Central memory CD8-positive, alpha-beta T cell (primary cell): ENCODE measurements around the gene OLFM3.

Source experiments
- ATAC-seq: fragments of 150-1000 bp; cut with Tn5 transposase; replicated peaks from 2 replicates; pipeline ENCODE4 v1.10.0; 2022; ENCODE audit warnings: mild to moderate bottlenecking, moderate FRiP score, moderate number of reproducible peaks; ENCODE audit not compliant: poor library complexity, severe bottlenecking; ENCODE audit errors: extremely low read depth
- DNase-seq, 2 donors: peaks; one replicate each; pipeline ENCODE4 v3.0.0; 2021; ENCODE audit warnings: low spot score in 2 of 2
- H3K27ac Mint-ChIP-seq: one replicate; pipeline ENCODE4 v1.8.0; 2022; ENCODE audit warnings: low read depth, mild to moderate bottlenecking, moderate library complexity, mixed read lengths
- H3K27me3 Mint-ChIP-seq: one replicate; pipeline ENCODE4 v1.8.0; 2022; ENCODE audit warnings: mixed read lengths
- H3K36me3 Mint-ChIP-seq: one replicate; pipeline ENCODE4 v1.8.0; 2022; ENCODE audit warnings: mild to moderate bottlenecking, moderate library complexity, mixed read lengths; ENCODE audit not compliant: insufficient read depth
- H3K4me1 Mint-ChIP-seq: one replicate; pipeline ENCODE4 v1.8.0; 2022; ENCODE audit warnings: mixed read lengths
- H3K4me3 Mint-ChIP-seq: one replicate; pipeline ENCODE4 v1.8.0; 2022; ENCODE audit warnings: mild to moderate bottlenecking, moderate library complexity, mixed read lengths
- H3K9me3 Mint-ChIP-seq: one replicate; pipeline ENCODE4 v1.8.0; 2022; ENCODE audit warnings: mixed read lengths

OLFM3 gene

DNA sequence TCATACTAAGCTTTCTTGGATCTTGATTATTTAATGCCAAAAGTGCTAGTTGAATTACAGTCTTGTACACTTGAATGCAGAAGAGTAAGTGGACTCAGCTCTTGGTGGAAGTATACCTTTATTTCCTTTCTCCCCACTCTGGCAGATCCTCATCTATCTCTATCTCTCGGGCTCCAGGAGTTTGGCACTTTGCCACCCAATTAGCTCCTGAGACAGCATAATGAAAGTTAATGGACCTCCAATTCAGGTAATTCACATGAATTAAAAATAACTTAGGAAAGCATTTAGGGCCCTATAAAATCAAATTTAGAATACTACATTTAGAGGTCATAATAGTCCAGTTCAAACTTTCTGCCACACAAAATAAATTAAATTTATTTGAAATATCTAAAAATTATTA, 67.4 kb downstream of the OLFM3 start:
- Mint-ChIP-seq H3K4me1 (no peaks in the 10 kb centered on the region), H3K27ac (no peak overlapping the region), H3K4me3 (no peak overlapping the region), H3K36me3 (peaks cover 5% of the 10 kb centered on the region), H3K27me3 (no peaks in the 10 kb centered on the region), H3K9me3 (no peaks in the 10 kb centered on the region)
- DNase-seq (no peak), ATAC-seq (no peak)

GRCh38 chr1:101928829-101929228, 67.9 kb downstream of the OLFM3 start:
- ATAC-seq (no peak), DNase-seq (no peak)
- H3K4me3 Mint-ChIP-seq = no peak overlapping the region
- H3K9me3 Mint-ChIP-seq = no peaks in the 10 kb centered on the region
- H3K27me3 Mint-ChIP-seq = no peaks in the 10 kb centered on the region
- no peaks in the 10 kb centered on the region for H3K4me1 Mint-ChIP-seq
- peaks cover 5% of the 10 kb centered on the region for H3K36me3 Mint-ChIP-seq
- no peak overlapping the region for H3K27ac Mint-ChIP-seq

DNA sequence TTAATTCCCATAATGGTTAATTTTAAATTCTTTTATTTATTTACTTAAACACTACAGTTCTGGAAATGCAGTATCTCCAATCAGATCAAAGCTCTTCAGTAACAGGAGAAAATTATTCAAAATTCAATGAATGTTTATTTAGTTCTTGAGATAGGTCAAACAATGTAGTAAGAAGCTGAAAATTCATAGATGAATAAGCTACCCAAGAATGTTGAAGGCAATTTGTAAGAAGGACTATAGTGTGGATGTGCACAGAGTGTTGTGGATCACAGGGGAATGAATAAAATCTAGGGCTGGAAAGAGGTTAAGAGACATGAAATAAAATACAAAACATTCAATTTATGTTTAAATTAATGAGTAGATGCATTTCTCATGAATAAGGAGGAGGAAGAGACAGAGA, 72.0 kb downstream of the OLFM3 start:
- Mint-ChIP-seq H3K27me3 (no peaks in the 10 kb centered on the region), H3K36me3 (no peaks in the 10 kb centered on the region), H3K9me3 (peaks cover under 1% of the 10 kb centered on the region), H3K27ac (no peak overlapping the region), H3K4me3 (no peak overlapping the region), H3K4me1 (no peaks in the 10 kb centered on the region)
- ATAC-seq (no peak), DNase-seq (no peak)

DNA sequence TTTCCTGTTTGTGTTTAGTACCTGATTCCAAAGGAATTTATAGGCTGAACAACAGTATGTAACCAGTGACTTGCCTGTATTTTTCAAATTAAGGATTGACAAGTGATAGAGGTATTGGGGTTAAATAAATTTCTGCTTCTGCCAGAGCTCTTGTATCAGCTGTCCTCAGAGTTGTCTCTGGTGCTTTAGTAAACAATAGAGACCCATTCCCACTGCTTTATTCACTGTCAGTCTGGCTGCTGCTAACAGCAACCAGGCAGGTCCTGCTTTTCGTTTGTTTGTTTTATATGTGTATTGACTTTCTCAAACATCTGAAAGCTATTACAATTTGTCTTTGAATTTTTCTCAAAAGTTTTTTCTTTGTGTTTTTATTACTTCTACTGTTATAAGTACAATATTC, 76.1 kb downstream of the OLFM3 start:
- Mint-ChIP-seq H3K4me3 (no peak overlapping the region), H3K27me3 (no peaks in the 10 kb centered on the region), H3K27ac (no peak overlapping the region), H3K36me3 (no peaks in the 10 kb centered on the region), H3K9me3 (peaks cover 6% of the 10 kb centered on the region), H3K4me1 (no peaks in the 10 kb centered on the region)
- no peak for ATAC-seq
- DNase-seq = no peak

GRCh38 chr1:101918277-101918676, 78.4 kb downstream of the OLFM3 start:
- Mint-ChIP-seq H3K27me3 (no peaks in the 10 kb centered on the region), H3K27ac (no peak overlapping the region), H3K9me3 (peaks cover 6% of the 10 kb centered on the region), H3K4me1 (no peaks in the 10 kb centered on the region), H3K4me3 (no peak overlapping the region), H3K36me3 (no peaks in the 10 kb centered on the region)
- ATAC-seq (no peak), DNase-seq (no peak)

- no peaks in the 10 kb centered on the region for H3K4me1 Mint-ChIP-seq
Observed at GRCh38 chr1:101915597-101915996, 81.1 kb downstream of the OLFM3 start.

GRCh38 chr1:101914473-101915242, 82.1 kb downstream of the OLFM3 start:
- Mint-ChIP-seq H3K36me3 (no peaks in the 10 kb centered on the region), H3K9me3 (peaks cover 5% of the 10 kb centered on the region), H3K4me1 (no peaks in the 10 kb centered on the region), H3K4me3 (no peak overlapping the region), H3K27me3 (no peaks in the 10 kb centered on the region), H3K27ac (no peak overlapping the region)
- DNase-seq (no peak), ATAC-seq (no peak)

More at GRCh38 chr1:101915597-101915996, 81.1 kb downstream of the OLFM3 start:
- ATAC-seq = no peak
- no peak for DNase-seq
- no peaks in the 10 kb centered on the region for H3K36me3 Mint-ChIP-seq
- H3K4me3 Mint-ChIP-seq = no peak overlapping the region
- no peaks in the 10 kb centered on the region for H3K27me3 Mint-ChIP-seq
- no peak overlapping the region for H3K27ac Mint-ChIP-seq
- H3K9me3 Mint-ChIP-seq = peaks cover 6% of the 10 kb centered on the region

DNA sequence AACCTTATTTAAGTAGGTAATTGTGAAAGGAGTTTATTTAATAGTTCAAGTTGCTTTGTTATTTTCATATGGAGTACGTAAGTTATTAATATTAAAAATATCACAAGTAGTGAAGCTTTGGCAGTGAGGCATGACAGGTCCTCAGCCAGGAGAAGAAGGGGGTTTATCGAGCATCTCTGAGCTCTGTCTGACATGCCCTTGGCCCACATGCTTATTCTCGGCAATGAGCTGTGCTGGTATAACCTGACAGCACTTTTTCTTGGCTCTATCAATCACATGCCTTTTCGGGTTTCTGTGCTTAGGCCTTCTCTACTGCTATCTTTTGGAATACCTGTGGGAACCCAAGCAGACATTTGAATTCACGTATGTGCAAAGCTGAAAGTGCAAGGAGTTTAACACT, 84.8 kb downstream of the OLFM3 start:
- no peak for DNase-seq
- H3K9me3 Mint-ChIP-seq = peaks cover 6% of the 10 kb centered on the region
- H3K27ac Mint-ChIP-seq = no peak overlapping the region
- H3K4me1 Mint-ChIP-seq = no peaks in the 10 kb centered on the region
- no peaks in the 10 kb centered on the region for H3K36me3 Mint-ChIP-seq
- no peaks in the 10 kb centered on the region for H3K27me3 Mint-ChIP-seq
- ATAC-seq = no peak
- no peak overlapping the region for H3K4me3 Mint-ChIP-seq

DNA sequence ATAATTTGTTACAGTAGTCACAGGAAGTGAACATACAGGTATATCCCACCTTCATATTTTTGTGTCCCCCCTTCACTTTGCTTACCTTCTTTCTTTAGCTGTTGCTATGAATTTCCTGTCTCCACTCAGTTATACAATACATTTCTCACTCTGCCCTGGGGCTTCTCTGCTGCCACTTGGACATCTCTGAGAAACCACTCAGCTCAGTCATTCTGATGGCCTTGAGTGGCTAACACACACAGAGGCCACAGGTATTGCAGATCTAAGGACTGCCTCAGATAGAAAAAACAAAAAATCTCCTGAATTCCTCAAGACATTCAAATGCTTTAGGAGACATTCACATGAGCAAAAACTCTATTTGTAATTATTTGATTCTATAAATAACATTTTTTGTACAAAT, 87.7 kb downstream of the OLFM3 start:
- Mint-ChIP-seq H3K4me1 (no peaks in the 10 kb centered on the region), H3K9me3 (peaks cover 6% of the 10 kb centered on the region), H3K27me3 (no peaks in the 10 kb centered on the region), H3K36me3 (no peaks in the 10 kb centered on the region), H3K27ac (no peak overlapping the region), H3K4me3 (no peak overlapping the region)
- ATAC-seq (no peak), DNase-seq (no peak)

DNA sequence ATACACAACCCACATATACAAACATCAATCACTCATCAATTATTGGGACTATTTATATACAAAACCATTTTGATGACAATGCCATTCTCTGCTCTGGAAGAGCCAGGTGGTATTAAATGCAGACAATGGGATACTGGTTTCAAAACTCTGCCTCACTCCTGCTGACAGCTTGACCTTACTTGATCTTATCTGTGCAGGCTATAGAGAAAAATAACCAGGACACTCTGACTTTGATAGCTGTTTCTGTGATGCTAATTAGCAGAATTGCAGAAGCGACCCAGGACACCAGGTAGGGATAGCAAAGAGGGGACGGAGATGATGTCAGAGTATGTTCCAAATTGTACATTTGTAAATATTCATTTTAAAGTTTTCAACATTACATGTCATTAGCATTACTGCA, 89.5 kb downstream of the OLFM3 start:
- ATAC-seq (no peak), DNase-seq (no peak)
- Mint-ChIP-seq H3K27me3 (no peaks in the 10 kb centered on the region), H3K4me3 (no peak overlapping the region), H3K4me1 (no peaks in the 10 kb centered on the region), H3K9me3 (peaks cover 6% of the 10 kb centered on the region), H3K36me3 (no peaks in the 10 kb centered on the region), H3K27ac (no peak overlapping the region)

- no peak for DNase-seq
- H3K36me3 Mint-ChIP-seq = no peaks in the 10 kb centered on the region
- H3K9me3 Mint-ChIP-seq = peaks cover 6% of the 10 kb centered on the region
- no peak overlapping the region for H3K4me3 Mint-ChIP-seq
- no peak for ATAC-seq
- no peaks in the 10 kb centered on the region for H3K27me3 Mint-ChIP-seq
- H3K27ac Mint-ChIP-seq = no peak overlapping the region
- no peaks in the 10 kb centered on the region for H3K4me1 Mint-ChIP-seq
Observed at GRCh38 chr1:101905283-101905835, 91.4 kb downstream of the OLFM3 start.

DNA sequence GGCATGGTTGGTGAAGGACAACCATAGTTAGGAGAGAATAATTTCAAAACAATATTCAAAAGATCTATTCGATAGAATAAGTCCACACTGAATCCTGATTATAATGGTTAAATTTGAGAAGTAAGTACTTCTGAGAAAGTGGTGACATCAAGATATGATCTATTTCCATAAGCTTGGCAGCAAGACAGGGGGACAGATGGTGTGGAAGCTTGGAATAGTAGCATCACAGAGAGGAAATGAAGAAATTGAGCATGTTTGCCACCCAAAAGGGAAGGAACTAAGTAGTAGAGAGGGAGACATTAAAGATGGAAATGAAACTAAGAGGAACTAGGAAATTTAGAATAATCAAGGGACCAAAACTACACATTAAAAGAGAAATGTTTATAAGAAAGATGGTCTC, 94.5 kb downstream of the OLFM3 start:
- H3K27ac Mint-ChIP-seq = no peak overlapping the region
- ATAC-seq (no peak), DNase-seq (no peak)
- no peaks in the 10 kb centered on the region for H3K9me3 Mint-ChIP-seq
- no peaks in the 10 kb centered on the region for H3K4me1 Mint-ChIP-seq
- H3K27me3 Mint-ChIP-seq = no peaks in the 10 kb centered on the region
- H3K36me3 Mint-ChIP-seq = no peaks in the 10 kb centered on the region
- H3K4me3 Mint-ChIP-seq = no peak overlapping the region

- H3K36me3 Mint-ChIP-seq = no peaks in the 10 kb centered on the region
Observed at GRCh38 chr1:101898137-101898536, 98.6 kb downstream of the OLFM3 start.

More at GRCh38 chr1:101898137-101898536, 98.6 kb downstream of the OLFM3 start:
- Mint-ChIP-seq H3K27me3 (no peaks in the 10 kb centered on the region), H3K27ac (no peak overlapping the region), H3K4me3 (no peak overlapping the region), H3K9me3 (peaks cover 5% of the 10 kb centered on the region), H3K4me1 (no peaks in the 10 kb centered on the region)
- DNase-seq (no peak), ATAC-seq (no peak)
